Mesodermal cell (in vitro differentiated cells): ENCODE data around the gene ABCG2.

Source experiments
- H3K27ac ChIP-seq: 2 replicates; pipeline ENCODE4 v1.7.0; 2013; ENCODE audit warnings: mild to moderate bottlenecking, low read depth, low read length, moderate library complexity; ENCODE audit not compliant: severe bottlenecking
- H3K36me3 ChIP-seq: 2 replicates; pipeline ENCODE4 v1.7.1; 2013; ENCODE audit warnings: mild to moderate bottlenecking, low read length, moderate library complexity; ENCODE audit not compliant: control insufficient read depth, insufficient read depth
- H3K4me1 ChIP-seq: one replicate; pipeline ENCODE4 v1.7.1; 2013; ENCODE audit warnings: mild to moderate bottlenecking, low read length; ENCODE audit not compliant: insufficient read depth, control insufficient read depth, poor library complexity, severe bottlenecking
- H3K4me3 ChIP-seq: 2 replicates; pipeline ENCODE4 v1.7.0; 2013; ENCODE audit warnings: low read length, control low read depth, mild to moderate bottlenecking; ENCODE audit not compliant: insufficient read depth, poor library complexity, severe bottlenecking; ENCODE audit errors: extremely low read depth
- H3K9me3 ChIP-seq: 2 replicates; pipeline ENCODE4 v1.7.1; 2013; ENCODE audit warnings: mild to moderate bottlenecking, low read length, moderate library complexity; ENCODE audit not compliant: control insufficient read depth
- WGBS, 2 experiments: methylation state at CpG; one replicate each; pipeline ENCODE4 v1.1.5; 2013; ENCODE audit warnings: missing lambda C conversion rate in 2 of 2; ENCODE audit not compliant: insufficient coverage in 2 of 2; 5-methylcytosine and 5-hydroxymethylcytosine counted together

Gene ABCG2

GRCh38 chr4:88075336-88075735, 83.1 kb downstream of the ABCG2 start:
- H3K4me1 ChIP-seq: no peaks in the 10 kb centered on the region
- H3K4me3 ChIP-seq: no peak overlapping the region
- H3K36me3 ChIP-seq: peaks cover 62% of the 10 kb centered on the region
- no peak overlapping the region for H3K27ac ChIP-seq
- 96 to 98% methylated on average over 5 to 7 of the region's 9 CpGs for WGBS, 2 experiments
- H3K9me3 ChIP-seq: no peaks in the 10 kb centered on the region

- no peaks in the 10 kb centered on the region for H3K4me1 ChIP-seq
- no peak overlapping the region for H3K27ac ChIP-seq
- H3K9me3 ChIP-seq: no peaks in the 10 kb centered on the region
- H3K36me3 ChIP-seq: peaks cover 86% of the 10 kb centered on the region
- no peak overlapping the region for H3K4me3 ChIP-seq
- 100% methylated on average over 1 of the region's 1 CpG; no CpG with 5 or more reads in 1 of the 2 experiments for WGBS, 2 experiments
Observed at GRCh38 chr4:88070031-88070430, 88.4 kb downstream of the ABCG2 start.

GRCh38 chr4:88064410-88064809, 94.0 kb downstream of the ABCG2 start:
- 80 to 87% methylated on average over 5 to 6 of the region's 6 CpGs for WGBS, 2 experiments
- H3K9me3 ChIP-seq: no peaks in the 10 kb centered on the region
- H3K36me3 ChIP-seq: peaks cover 61% of the 10 kb centered on the region
- no peak overlapping the region for H3K27ac ChIP-seq
- no peaks in the 10 kb centered on the region for H3K4me1 ChIP-seq
- no peak overlapping the region for H3K4me3 ChIP-seq

GRCh38 chr4:88063634-88064296, 94.7 kb downstream of the ABCG2 start:
- Histone ChIP-seq H3K4me1 (no peaks in the 10 kb centered on the region), H3K9me3 (no peaks in the 10 kb centered on the region), H3K27ac (no peak overlapping the region), H3K4me3 (no peak overlapping the region), H3K36me3 (peaks cover 61% of the 10 kb centered on the region)
- WGBS, 2 experiments: 98 to 100% methylated on average over 3 to 5 of the region's 5 CpGs

GRCh38 chr4:88062843-88063242, 95.6 kb downstream of the ABCG2 start:
- H3K4me3 ChIP-seq: no peak overlapping the region

GRCh38 chr4:88062311-88062710, 96.1 kb downstream of the ABCG2 start:
- Histone ChIP-seq H3K36me3 (peaks cover 46% of the 10 kb centered on the region), H3K27ac (no peak overlapping the region), H3K4me3 (no peak overlapping the region), H3K9me3 (no peaks in the 10 kb centered on the region), H3K4me1 (no peaks in the 10 kb centered on the region)
- WGBS, 2 experiments: 83% methylated on average over 1 of the region's 1 CpG; no CpG with 5 or more reads in 1 of the 2 experiments

More at GRCh38 chr4:88062843-88063242, 95.6 kb downstream of the ABCG2 start:
- H3K27ac ChIP-seq: no peak overlapping the region
- peaks cover 51% of the 10 kb centered on the region for H3K36me3 ChIP-seq
- 100% methylated on average over 1 of the region's 1 CpG for WGBS, 2 experiments
- no peaks in the 10 kb centered on the region for H3K9me3 ChIP-seq
- no peaks in the 10 kb centered on the region for H3K4me1 ChIP-seq

GRCh38 chr4:88060431-88060830, 98.0 kb downstream of the ABCG2 start:
- Histone ChIP-seq H3K27ac (no peak overlapping the region), H3K4me3 (no peak overlapping the region), H3K36me3 (peaks cover 43% of the 10 kb centered on the region), H3K4me1 (no peaks in the 10 kb centered on the region), H3K9me3 (no peaks in the 10 kb centered on the region)
- WGBS, 2 experiments: no CpG with 5 or more reads among the region's 2 CpGs

GRCh38 chr4:88059766-88060165, 98.7 kb downstream of the ABCG2 start:
- no peak overlapping the region for H3K4me3 ChIP-seq
- WGBS, 2 experiments: 80% methylated on average over 1 of the region's 2 CpGs; no CpG with 5 or more reads in 1 of the 2 experiments
- no peak overlapping the region for H3K27ac ChIP-seq
- no peaks in the 10 kb centered on the region for H3K9me3 ChIP-seq
- peaks cover 41% of the 10 kb centered on the region for H3K36me3 ChIP-seq
- H3K4me1 ChIP-seq: no peaks in the 10 kb centered on the region

GRCh38 chr4:88058295-88058694, 100.1 kb downstream of the ABCG2 start:
- Histone ChIP-seq H3K4me1 (no peaks in the 10 kb centered on the region), H3K9me3 (no peaks in the 10 kb centered on the region), H3K27ac (no peak overlapping the region), H3K36me3 (peaks cover 43% of the 10 kb centered on the region), H3K4me3 (no peak overlapping the region)
- no CpG with 5 or more reads among the region's 3 CpGs for WGBS, 2 experiments

GRCh38 chr4:88054901-88055300, 103.5 kb downstream of the ABCG2 start:
- Histone ChIP-seq H3K4me1 (no peaks in the 10 kb centered on the region), H3K36me3 (peaks cover 64% of the 10 kb centered on the region), H3K27ac (no peak overlapping the region), H3K9me3 (no peaks in the 10 kb centered on the region), H3K4me3 (no peak overlapping the region)
- WGBS, 2 experiments: 93% methylated on average over 3 of the region's 3 CpGs; no CpG with 5 or more reads in 1 of the 2 experiments

GRCh38 chr4:88054229-88054628, 104.2 kb downstream of the ABCG2 start:
- peaks cover 69% of the 10 kb centered on the region for H3K36me3 ChIP-seq
- no peaks in the 10 kb centered on the region for H3K4me1 ChIP-seq
- H3K4me3 ChIP-seq: no peak overlapping the region
- H3K9me3 ChIP-seq: no peaks in the 10 kb centered on the region
- H3K27ac ChIP-seq: no peak overlapping the region
- 80 to 100% methylated on average over 3 to 4 of the region's 4 CpGs for WGBS, 2 experiments
